Lung (tissue), 12 donors: ENCODE data around the gene C21orf58. TPM values are rescaled to one million over a fixed set of nuclear protein-coding genes. Genes with fewer than 3 reads are reported as not detected.

Source experiments
- ATAC-seq: fragments of 200-7000 bp; cut with Tn5 transposase; one replicate; pipeline ENCODE4 v1.9.1; 2020; ENCODE audit warnings: moderate number of reproducible peaks; ENCODE audit not compliant: insufficient read depth, low FRiP score
- DNase-seq, 3 donors: peaks; one replicate each; pipeline ENCODE4 v3.0.0-alpha.2; 2013 to 2017
- H3K27ac ChIP-seq, 2 donors: one replicate each; pipeline ENCODE4 v1.5.1; 2013; ENCODE audit warnings: mild to moderate bottlenecking in 2 of 2, moderate library complexity in 2 of 2, control low read depth in 1 of 2, inconsistent platforms in 1 of 2, low read depth in 1 of 2, low read length in 1 of 2
- H3K27me3 ChIP-seq, 3 donors: one replicate each; pipeline ENCODE4 v1.5.1; 2013; ENCODE audit warnings: low read length in 2 of 3; ENCODE audit not compliant: control insufficient read depth in 3 of 3, insufficient read depth in 3 of 3
- H3K36me3 ChIP-seq, 4 donors: one replicate each; pipeline ENCODE4 v1.5.1; 2013; ENCODE audit warnings: low read length in 4 of 4, mild to moderate bottlenecking in 1 of 4, moderate library complexity in 1 of 4; ENCODE audit not compliant: control insufficient read depth in 4 of 4, insufficient read depth in 4 of 4
- H3K4me1 ChIP-seq, 5 donors: one replicate each; pipeline ENCODE4 v1.5.1; 2013; ENCODE audit warnings: low read length in 5 of 5, mild to moderate bottlenecking in 2 of 5, moderate library complexity in 1 of 5; ENCODE audit not compliant: control insufficient read depth in 5 of 5, insufficient read depth in 5 of 5
- H3K4me3 ChIP-seq: one replicate; pipeline ENCODE4 v1.5.1; 2013; ENCODE audit warnings: mild to moderate bottlenecking, control low read depth, moderate library complexity
- H3K9ac ChIP-seq, 2 donors: one replicate each; pipeline ENCODE4 v1.5.1; 2013; ENCODE audit warnings: low read length in 2 of 2, control low read depth in 1 of 2; ENCODE audit not compliant: insufficient read depth in 1 of 2
- H3K9me3 ChIP-seq, 4 donors: one replicate each; pipeline ENCODE4 v1.5.1; 2013; ENCODE audit warnings: low read length in 3 of 4, mild to moderate bottlenecking in 1 of 4, moderate library complexity in 1 of 4; ENCODE audit not compliant: control insufficient read depth in 4 of 4, insufficient read depth in 3 of 4
- WGBS, 2 donors: extraction: QIAGEN DNeasy Blood & Tissue Kit; methylation state at CpG; one replicate each; pipeline ENCODE4 v1.1.7; 2013; 5-methylcytosine and 5-hydroxymethylcytosine counted together
- polyA plus RNA-seq, 2 donors: library from polyadenylated mRNA; stranded (reverse); fragments of 200-250 nt; gene quantifications; one replicate each; pipeline ENCODE4 v1.2.1, GENCODE V29; 2013
- total RNA-seq, 2 donors: library from RNA; depleted of rRNA in 1 of 2; stranded (reverse); fragments of >200 nt in 1 of 2; gene quantifications; one replicate each; pipeline ENCODE4 v1.2.1, GENCODE V29; 2014 to 2021
- TF ChIP-seq, protein P1 (sequence below): IDR thresholded peaks from 2 replicates; pipeline ENCODE4 v1.5.1; 2012; ENCODE audit warnings: mild to moderate bottlenecking; ENCODE audit errors: control extremely low read depth, extremely low read depth
- donor health status: control.
- donor health status: control.
- donor health status: Bipolar disorder and iron deficiency.
- donor health status: healthy.
- donor health status: DM: yes; HTN: yes; CAD: no.

The C21orf58 gene
- total and polyA plus RNA-seq, 4 donors, result 4.8 to 20.8 (median 8.9) TPM

DNA sequence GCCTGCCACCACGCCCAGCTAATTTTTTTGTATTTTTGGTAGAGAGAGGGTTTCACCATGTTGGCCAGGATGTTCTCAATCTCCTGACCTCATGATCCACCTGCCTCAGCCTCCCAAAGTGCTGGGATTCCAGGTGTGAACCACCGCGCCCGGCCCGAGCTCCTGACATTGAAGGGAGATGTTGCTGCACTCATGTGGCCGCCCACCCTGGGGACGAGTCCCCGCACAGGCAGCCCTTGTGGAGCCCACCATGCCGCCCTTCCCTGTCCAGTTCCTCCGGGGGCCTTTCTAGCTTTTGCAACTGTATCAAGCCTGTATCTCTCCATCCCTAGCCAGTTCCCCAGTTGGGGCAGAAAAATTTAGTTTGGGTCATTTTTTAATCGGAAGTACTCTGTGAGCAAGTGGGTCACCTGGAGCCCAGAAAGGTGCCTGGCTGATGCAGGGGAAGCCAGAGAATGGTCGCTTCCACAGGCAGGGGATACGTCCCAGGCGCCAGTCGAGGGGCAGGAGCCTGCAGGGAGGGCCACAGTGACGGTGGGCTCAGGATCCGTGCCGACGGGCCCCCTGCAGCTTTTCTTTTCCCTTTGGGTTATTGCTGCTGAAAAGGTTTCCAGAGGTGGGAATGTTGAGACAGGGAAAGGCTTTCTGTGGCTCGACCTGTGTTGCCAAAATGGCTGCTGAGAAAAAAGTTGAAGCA, 20.7 kb upstream of the C21orf58 start:
- WGBS, 2 donors, result 97 to 98% methylated on average over 20 of the region's 20 CpGs
- TF ChIP-seq, protein P1, sequence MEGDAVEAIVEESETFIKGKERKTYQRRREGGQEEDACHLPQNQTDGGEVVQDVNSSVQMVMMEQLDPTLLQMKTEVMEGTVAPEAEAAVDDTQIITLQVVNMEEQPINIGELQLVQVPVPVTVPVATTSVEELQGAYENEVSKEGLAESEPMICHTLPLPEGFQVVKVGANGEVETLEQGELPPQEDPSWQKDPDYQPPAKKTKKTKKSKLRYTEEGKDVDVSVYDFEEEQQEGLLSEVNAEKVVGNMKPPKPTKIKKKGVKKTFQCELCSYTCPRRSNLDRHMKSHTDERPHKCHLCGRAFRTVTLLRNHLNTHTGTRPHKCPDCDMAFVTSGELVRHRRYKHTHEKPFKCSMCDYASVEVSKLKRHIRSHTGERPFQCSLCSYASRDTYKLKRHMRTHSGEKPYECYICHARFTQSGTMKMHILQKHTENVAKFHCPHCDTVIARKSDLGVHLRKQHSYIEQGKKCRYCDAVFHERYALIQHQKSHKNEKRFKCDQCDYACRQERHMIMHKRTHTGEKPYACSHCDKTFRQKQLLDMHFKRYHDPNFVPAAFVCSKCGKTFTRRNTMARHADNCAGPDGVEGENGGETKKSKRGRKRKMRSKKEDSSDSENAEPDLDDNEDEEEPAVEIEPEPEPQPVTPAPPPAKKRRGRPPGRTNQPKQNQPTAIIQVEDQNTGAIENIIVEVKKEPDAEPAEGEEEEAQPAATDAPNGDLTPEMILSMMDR, result no peak
- ATAC-seq (no peak), DNase-seq (no peak)
- Histone ChIP-seq H3K9me3 (no peaks in the 10 kb centered on the region), H3K27me3 (no peaks in the 10 kb centered on the region), H3K4me1 (no peaks in the 10 kb centered on the region), H3K4me3 (no peak overlapping the region), H3K9ac (no peak overlapping the region), H3K36me3 (peaks cover 4 to 33% (median 21%) of the 10 kb centered on the region in 4 donors), H3K27ac (no peak overlapping the region)

DNA sequence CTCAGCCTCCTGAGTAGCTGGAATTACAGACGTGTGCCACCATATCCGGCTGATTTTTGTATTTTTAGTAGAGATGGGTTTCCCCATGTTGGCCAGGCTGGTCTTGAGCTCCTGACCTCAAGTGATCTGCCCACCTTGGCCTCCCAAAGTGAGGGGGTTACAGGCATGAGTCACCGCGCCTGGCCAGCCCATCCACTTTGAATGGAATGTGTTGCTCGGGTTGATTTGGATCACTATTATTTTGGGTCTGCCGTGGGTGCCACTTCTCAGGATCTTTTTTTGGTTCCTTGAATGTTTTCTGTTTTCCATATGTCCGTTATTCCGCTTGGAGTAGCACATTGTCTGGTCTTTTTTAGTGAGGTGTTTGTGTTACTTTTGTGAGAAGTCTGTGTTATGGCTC, 17.3 kb upstream of the C21orf58 start:
- DNase-seq, result no peak
- 95 to 96% methylated on average over 8 of the region's 8 CpGs for WGBS, 2 donors
- H3K36me3 ChIP-seq, result peaks cover 0 to 24% (median 16%) of the 10 kb centered on the region in 4 donors

DNA sequence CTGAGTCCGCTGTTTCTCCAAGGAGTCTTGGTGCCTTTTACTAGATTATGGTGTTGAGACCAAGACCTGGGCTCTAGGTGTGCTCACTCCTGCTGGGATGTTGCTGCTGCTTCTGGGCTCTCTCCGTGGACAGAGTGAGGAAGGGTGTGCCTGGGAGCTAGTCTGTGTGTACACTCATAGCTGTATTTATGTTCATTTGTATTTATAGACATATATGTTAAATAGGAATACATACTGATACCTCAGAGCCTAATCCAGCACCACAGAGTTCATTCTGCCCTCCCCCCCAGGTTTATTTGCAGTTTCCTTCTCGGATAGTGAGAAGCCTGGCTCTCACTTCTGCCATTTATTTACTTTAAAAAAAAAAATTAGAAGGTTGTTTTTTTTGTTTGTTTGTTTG, 12.9 kb upstream of the C21orf58 start:
- Histone ChIP-seq H3K27me3 (no peaks in the 10 kb centered on the region), H3K27ac (no peak overlapping the region), H3K9ac (no peak overlapping the region), H3K4me1 (no peaks in the 10 kb centered on the region), H3K36me3 (peaks cover 13 to 26% (median 19%) of the 10 kb centered on the region in 4 donors), H3K9me3 (no peaks in the 10 kb centered on the region), H3K4me3 (no peak overlapping the region)
- DNase-seq (no peak), ATAC-seq (no peak)
- TF ChIP-seq, protein P1, result no peak
- 95 to 97% methylated on average over 3 of the region's 3 CpGs for whole genome bisulfite sequencing, 2 donors

More for the DNA sequence above, 17.3 kb upstream of the C21orf58 start:
- TF ChIP-seq, protein P1, result no peak
- ATAC-seq, result no peak
- H3K9me3 ChIP-seq, result no peaks in the 10 kb centered on the region
- no peak overlapping the region for H3K27ac ChIP-seq
- H3K4me1 ChIP-seq, result no peaks in the 10 kb centered on the region
- no peak overlapping the region for H3K9ac ChIP-seq
- no peaks in the 10 kb centered on the region for H3K27me3 ChIP-seq
- no peak overlapping the region for H3K4me3 ChIP-seq
